ENCODE measurements around the gene MRPL20. TPM values are rescaled to one million over a fixed set of nuclear protein-coding genes. Genes with fewer than 3 reads are reported as not detected.
A peak's percentile ranks its signal among the peaks of the same experiment; 100 is the strongest.

MRPL20 gene
- total and polyA plus RNA-seq, 2 donors (not counting 3 experiments of a cell fraction or from before 2014, with no cell fraction given) = 134 to 152 TPM

DNA sequence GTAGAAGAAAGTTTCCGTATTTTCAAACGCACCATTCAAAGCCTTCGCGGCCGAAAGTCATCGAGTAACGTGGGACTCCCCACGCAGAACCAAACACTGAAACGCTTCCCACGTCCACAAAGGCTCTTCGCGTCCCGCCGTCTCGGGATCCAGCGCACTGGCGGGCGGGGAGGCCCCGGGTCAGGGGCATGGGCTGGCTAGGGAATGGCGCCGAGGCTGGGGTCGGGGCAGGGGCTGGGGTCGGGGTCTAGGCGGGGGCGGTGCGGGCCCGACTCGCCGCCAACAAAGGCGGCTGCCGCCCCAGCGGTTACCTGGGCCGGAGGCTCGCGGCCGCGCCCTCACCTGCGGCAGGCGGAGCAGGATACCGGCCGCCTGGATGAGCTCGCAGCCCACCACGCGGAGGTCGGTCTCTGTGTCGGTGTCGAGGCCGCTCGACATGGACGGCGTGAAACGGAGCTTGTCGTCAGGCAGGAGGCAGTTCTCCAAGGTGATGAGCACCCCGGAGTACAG lies 8.4 kb downstream of the MRPL20 start:
- no TSS peak for BruUV-seq (replicated peaks)
- DNase-seq (ENCODE audit: low read depth, low spot score) (no peak), FAIRE-seq (no peak)
- H2AFZ ChIP-seq (ENCODE audit: low read depth, low read length) = peak overlapping the region; percentile 89
- peak overlapping the region; percentile 54 for H3K27ac ChIP-seq (ENCODE audit: insufficient read depth, low read depth, low read length)
- no peaks in the 10 kb centered on the region for H3K27me3 ChIP-seq (ENCODE audit: control insufficient read depth in 2 of 2, insufficient read depth in 2 of 2, low read length in 2 of 2)
- peaks cover 22% of the 10 kb centered on the region for H3K4me1 ChIP-seq (ENCODE audit: control insufficient read depth, extremely low read depth, insufficient read depth, low read length)
- H3K4me3 ChIP-seq (replicated peaks in 1 of 3; ENCODE audit: insufficient read depth in 1 of 3, low read depth in 1 of 3, low read length in 3 of 3) = peak overlapping the region; percentile 77 to 92 (median 90)
- H3K9me1 ChIP-seq (replicated peaks; ENCODE audit: control insufficient read depth, extremely low read depth, insufficient read depth, low read length) = no peaks in the 10 kb centered on the region
- peak overlapping the region; percentile 90 for H3K4me2 ChIP-seq (ENCODE audit: insufficient read depth, low read length)
- TF ChIP-seq JUN (IDR thresholded peaks at IDR 0.05; ENCODE audit: borderline replicate concordance, insufficient read depth, insufficient read length, low read depth) (no peak), POLR2AphosphoS5 (IDR thresholded peaks at IDR 0.05; ENCODE audit: insufficient read depth, low read depth, low read length) (no peak), FOS (IDR thresholded peaks at IDR 0.05; ENCODE audit: borderline replicate concordance, insufficient read depth, low read length) (no peak), GATA2 (IDR thresholded peaks at IDR 0.05; ENCODE audit: insufficient read depth, insufficient read length, low read depth, low read length) (no peak), MYC (IDR thresholded peaks at IDR 0.05; ENCODE audit: low read depth, low read length) (no peak), POLR2A (IDR thresholded peaks at IDR 0.05; ENCODE audit: low read depth, low read length) (no peak), EZH2 (IDR thresholded peaks at IDR 0.05; ENCODE audit: borderline replicate concordance, low read depth, low read length, severe bottlenecking) (no peak)
- TF ChIP-seq, protein P1, sequence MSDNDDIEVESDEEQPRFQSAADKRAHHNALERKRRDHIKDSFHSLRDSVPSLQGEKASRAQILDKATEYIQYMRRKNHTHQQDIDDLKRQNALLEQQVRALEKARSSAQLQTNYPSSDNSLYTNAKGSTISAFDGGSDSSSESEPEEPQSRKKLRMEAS (IDR thresholded peaks at IDR 0.05; ENCODE audit: insufficient read depth, insufficient read length) = no peak
- TF ChIP-seq, protein P2, sequence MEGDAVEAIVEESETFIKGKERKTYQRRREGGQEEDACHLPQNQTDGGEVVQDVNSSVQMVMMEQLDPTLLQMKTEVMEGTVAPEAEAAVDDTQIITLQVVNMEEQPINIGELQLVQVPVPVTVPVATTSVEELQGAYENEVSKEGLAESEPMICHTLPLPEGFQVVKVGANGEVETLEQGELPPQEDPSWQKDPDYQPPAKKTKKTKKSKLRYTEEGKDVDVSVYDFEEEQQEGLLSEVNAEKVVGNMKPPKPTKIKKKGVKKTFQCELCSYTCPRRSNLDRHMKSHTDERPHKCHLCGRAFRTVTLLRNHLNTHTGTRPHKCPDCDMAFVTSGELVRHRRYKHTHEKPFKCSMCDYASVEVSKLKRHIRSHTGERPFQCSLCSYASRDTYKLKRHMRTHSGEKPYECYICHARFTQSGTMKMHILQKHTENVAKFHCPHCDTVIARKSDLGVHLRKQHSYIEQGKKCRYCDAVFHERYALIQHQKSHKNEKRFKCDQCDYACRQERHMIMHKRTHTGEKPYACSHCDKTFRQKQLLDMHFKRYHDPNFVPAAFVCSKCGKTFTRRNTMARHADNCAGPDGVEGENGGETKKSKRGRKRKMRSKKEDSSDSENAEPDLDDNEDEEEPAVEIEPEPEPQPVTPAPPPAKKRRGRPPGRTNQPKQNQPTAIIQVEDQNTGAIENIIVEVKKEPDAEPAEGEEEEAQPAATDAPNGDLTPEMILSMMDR (IDR thresholded peaks at IDR 0.05; ENCODE audit: extremely low read depth in 1 of 2, insufficient read depth in 1 of 2, low read depth in 1 of 2, low read length in 2 of 2) = no peak
- H3K36me3 ChIP-seq (ENCODE audit: control insufficient read depth in 2 of 2, extremely low read depth in 1 of 2, insufficient read depth in 2 of 2, low read length in 2 of 2) = peaks cover 10 to 31% of the 10 kb centered on the region in 2 experiments
- dilution Hi-C loops (cut with MboI; ENCODE audit: extremely low pct_ligation_motif_present, low sequenced_read_pairs) = no loop called here
- H4K20me1 ChIP-seq (replicated peaks; ENCODE audit: control insufficient read depth, extremely low read depth, insufficient read depth, low read length) = no peaks in the 10 kb centered on the region
- peaks cover 56% of the 10 kb centered on the region for H3K79me2 ChIP-seq (ENCODE audit: control insufficient read depth, insufficient read depth, low read length)
- peak overlapping the region; percentile 82 for H3K9ac ChIP-seq (replicated peaks; ENCODE audit: extremely low read depth, insufficient read depth, low read length)
- POLR2A ChIA-PET = interaction anchor here (0.8 to 1.5 kb wide), 2 partner anchors 9 to 23 kb away, joined by 4 to 6 read pairs; partner anchors contain the start of genes AURKAIP1 and MRPL20
- intact Hi-C loops (cut with micrococcal nuclease) = loop anchor here (1.0 kb wide), 4 partner anchors 9 to 73 kb away; partner anchors contain the start of genes ATAD3B, AURKAIP1 and MRPL20
- CTCF ChIA-PET = interaction anchor here (0.8 to 3.4 kb wide), 11 partner anchors 15 to 107 kb away, joined by 3 to 31 read pairs (median 4); partner anchors contain the start of gene AURKAIP1
- H3K9me3 ChIP-seq (replicated peaks; ENCODE audit: control insufficient read depth, insufficient read depth, low read length) = no peaks in the 10 kb centered on the region
